K562 (cell line): ENCODE data around the gene GALNT16. TPM values are rescaled to one million over a fixed set of nuclear protein-coding genes. Genes with fewer than 3 reads are reported as not detected.

Experiments
- ATAC-seq: fragments of 200-7000 bp; cut with Tn5 transposase; 3 replicates; pipeline ENCODE4 v1.9.1; 2020; ENCODE audit warnings: moderate library complexity
- BruUV-seq: library from RNA; stranded (reverse); fragments of 400-500 nt; replicated peaks from 2 replicates; lab custom pipeline; 2021; lab: Mats Ljungman, UMichigan
- CTCF ChIA-PET: fragments of 300-600 bp; formaldehyde crosslinking; extraction: SDS; loops from one replicate; lab custom pipeline; 2021; ENCODE audit warnings: low intra/inter-chr PET ratio; lab: Yijun Ruan, JAX
- POLR2A ChIA-PET: fragments of 300-600, 350-650 bp; sonication (Branson Sonifier 250); formaldehyde crosslinking; extraction: SDS; loops from one replicate; lab custom pipeline; 2021; ENCODE audit warnings: antibody characterized with exemption, inconsistent platforms; lab: Yijun Ruan, JAX
- DNase-seq, 4 experiments: peaks; one replicate each; pipeline versions ENCODE4 v3.0.0 to v3.0.0-alpha.2; 2011 to 2018; ENCODE audit warnings: low spot score in 3 of 4, mixed read lengths in 3 of 4; ENCODE audit errors: extremely low read depth in 1 of 4
- FAIRE-seq: peaks from 2 replicates; lab custom pipeline; 2011; peaks lifted over from hg19 to GRCh38; lab: Jason Lieb, UNC
- H2AFZ ChIP-seq: 2 replicates; pipeline ENCODE4 v1.6.0; 2011; ENCODE audit warnings: low read depth, low read length, control low read depth, inconsistent platforms
- H3K27ac ChIP-seq: fragments of 200-600 bp; 3 replicates; pipeline ENCODE4 v1.8.0; 2011; ENCODE audit warnings: low read depth, mild to moderate bottlenecking, control low read depth, inconsistent platforms, low read length, moderate library complexity, mixed read lengths; ENCODE audit errors: extremely low read depth
- H3K27me3 ChIP-seq, 2 experiments: fragments of 300-600 bp in 1 of 2; 2 replicates in 1 of 2; 3 replicates in 1 of 2; pipeline versions ENCODE4 v1.6.0 to v1.8.0; 2011; ENCODE audit warnings: inconsistent platforms in 2 of 2, low read length in 2 of 2, mild to moderate bottlenecking in 1 of 2, mixed read lengths in 1 of 2, moderate library complexity in 1 of 2; ENCODE audit not compliant: control insufficient read depth in 2 of 2, insufficient read depth in 2 of 2
- H3K36me3 ChIP-seq: fragments of 300-600 bp; 3 replicates; pipeline ENCODE4 v1.8.0; 2011; ENCODE audit warnings: mild to moderate bottlenecking, low read length, inconsistent platforms; ENCODE audit not compliant: control insufficient read depth, insufficient read depth
- H3K4me1 ChIP-seq, 2 experiments: fragments of 200-600 bp in 1 of 2; replicated peaks in 1 of 2; 2 replicates in 1 of 2; 3 replicates in 1 of 2; pipeline versions ENCODE4 v1.5.1 to v1.8.0; 2011; ENCODE audit warnings: inconsistent platforms in 2 of 2, low read length in 2 of 2, mild to moderate bottlenecking in 1 of 2, mixed read lengths in 1 of 2, moderate library complexity in 1 of 2; ENCODE audit not compliant: control insufficient read depth in 2 of 2, insufficient read depth in 2 of 2
- H3K4me2 ChIP-seq: 2 replicates; pipeline ENCODE4 v1.6.1; 2011; ENCODE audit warnings: low read length, control low read depth, inconsistent platforms, mixed read lengths; ENCODE audit not compliant: insufficient read depth
- H3K4me3 ChIP-seq: fragments of 200-600 bp; sonication (generic), shearing (Covaris generic); 2 replicates; pipeline ENCODE4 v1.5.1; 2016; ENCODE audit warnings: control low read depth, inconsistent platforms
- H3K79me2 ChIP-seq: fragments of 200-600 bp; 3 replicates; pipeline ENCODE4 v1.8.0; 2011; ENCODE audit warnings: low read length, inconsistent platforms; ENCODE audit not compliant: control insufficient read depth, insufficient read depth
- H3K9ac ChIP-seq, 2 experiments: 2 replicates each; pipeline versions ENCODE4 v1.6.0 to v1.6.1; 2011; ENCODE audit warnings: low read depth in 2 of 2, low read length in 2 of 2, control low read depth in 1 of 2, inconsistent platforms in 1 of 2, mild to moderate bottlenecking in 1 of 2, mixed read lengths in 1 of 2; ENCODE audit not compliant: insufficient read depth in 1 of 2
- H3K9me1 ChIP-seq: one replicate; pipeline ENCODE4 v1.6.0; 2011; ENCODE audit warnings: inconsistent platforms, mild to moderate bottlenecking, low read length, moderate library complexity; ENCODE audit not compliant: control insufficient read depth, insufficient read depth
- H3K9me3 ChIP-seq: replicated peaks from 2 replicates; pipeline ENCODE4 v1.5.1; 2011; ENCODE audit warnings: low read depth, low read length, inconsistent platforms; ENCODE audit not compliant: control insufficient read depth, insufficient read depth
- H4K20me1 ChIP-seq: replicated peaks from 2 replicates; pipeline ENCODE4 v1.6.1; 2011; ENCODE audit warnings: low read length, inconsistent platforms, mixed read lengths; ENCODE audit not compliant: control insufficient read depth, insufficient read depth
- AFF4 ChIP-seq: sonication (generic); formaldehyde crosslinking; IDR thresholded peaks from 2 replicates; pipeline ENCODE4 v1.8.0; 2023; ENCODE audit warnings: mild to moderate bottlenecking, missing genetic modification reagents
- GABPA ChIP-seq: fragments of 200-800 bp; sonication (Bioruptor generic); conservative IDR thresholded peaks from 2 replicates; pipeline ENCODE4 v1.6.1; 2016; ENCODE audit warnings: low read depth, missing genetic modification characterization, missing compliant biosample characterization
- HDAC1 ChIP-seq, 2 experiments: fragments of 450-650 bp; IDR thresholded peaks; 2 replicates each; pipeline ENCODE4 v1.6.1; 2016 to 2017; ENCODE audit warnings: inconsistent platforms in 1 of 2, mild to moderate bottlenecking in 1 of 2, moderate library complexity in 1 of 2
- LARP7 ChIP-seq: fragments of 450-650 bp; IDR thresholded peaks from 2 replicates; pipeline ENCODE4 v1.6.1; 2016
- RFX1 ChIP-seq: fragments of 450-650 bp; IDR thresholded peaks from 2 replicates; pipeline ENCODE4 v1.6.1; 2016; ENCODE audit warnings: mild to moderate bottlenecking, moderate library complexity
- TFAP4 ChIP-seq: sonication (generic); formaldehyde crosslinking; IDR thresholded peaks from 2 replicates; pipeline ENCODE4 v1.8.0; 2022; ENCODE audit warnings: missing genetic modification reagents, mild to moderate bottlenecking, moderate library complexity, borderline replicate concordance
- TFE3 ChIP-seq: fragments of 450-650 bp; formaldehyde crosslinking; IDR thresholded peaks from 2 replicates; pipeline ENCODE4 v1.4.0; 2020; ENCODE audit warnings: mild to moderate bottlenecking, mixed read lengths
- ZNF589 ChIP-seq: fragments of 200-800 bp; sonication (Bioruptor generic); IDR thresholded peaks from 2 replicates; pipeline ENCODE4 v1.6.1; 2016; ENCODE audit warnings: low read depth, missing genetic modification characterization, missing compliant biosample characterization
- ZNF609 ChIP-seq: sonication (generic); formaldehyde crosslinking; IDR thresholded peaks from 2 replicates; pipeline ENCODE4 v1.8.1; 2023; ENCODE audit warnings: missing genetic modification reagents, mild to moderate bottlenecking, borderline replicate concordance
- ZNF717 ChIP-seq: fragments of 250-450 bp; sonication (Bioruptor Pico); IDR thresholded peaks from 2 replicates; pipeline ENCODE4 v1.5.0; 2021
- WGBS: fragments of 100-300 bp; shearing (Covaris generic); methylation state at CpG from one replicate; pipeline ENCODE4 v1.1.6; 2016; ENCODE audit warnings: low coverage, mixed read lengths; ENCODE audit not compliant: insufficient coverage; ENCODE audit errors: missing lambda C conversion rate; 5-methylcytosine and 5-hydroxymethylcytosine counted together
- in situ Hi-C: fragments of 300-500 bp; cut with MboI; formaldehyde crosslinking; loops from 4 replicates; pipeline ENCODE4 v1.15.0; 2018; ENCODE audit warnings: inconsistent platforms, mixed read lengths
- intact Hi-C: fragments of 100-400 bp; cut with micrococcal nuclease; formaldehyde crosslinking; loops from 2 replicates; pipeline ENCODE4 v1.14.2; 2022
- polyA plus RNA-seq, 8 experiments: library from polyadenylated mRNA; depleted of rRNA in 4 of 8; stranded (reverse) in 5 of 8; unstranded in 3 of 8; fragments of >200 nt; fragmentation: Nextera tagmentation in 2 of 8; fragmentation: Illumina TruSeq in 1 of 8; extraction: Ambion mirVana in 2 of 8; extraction: Trizol in 1 of 8; gene quantifications; 2 replicates each; pipeline versions ENCODE4 v1.2.1 to v1.2.3, GENCODE V29; 2011 to 2014; ENCODE audit warnings: inconsistent platforms in 1 of 8, missing spikeins in 1 of 8
- total RNA-seq, 7 experiments: library from RNA; depleted of rRNA in 6 of 7; stranded (reverse); fragments of >200 nt in 6 of 7; fragmentation: Illumina TruSeq in 2 of 7; extraction: Trizol in 2 of 7; gene quantifications; 2 replicates each; pipeline versions ENCODE4 v1.2.1 to v1.2.3, GENCODE V29; 2011 to 2021; ENCODE audit warnings: low replicate concordance in 1 of 7

Gene GALNT16
- total and polyA plus RNA-seq, 9 of the 15 experiments (the other 6 are each of a cell fraction or from before 2014, with no cell fraction given) = not detected

GRCh38 chr14:69398818-69399210 lies 138.9 kb downstream of the GALNT16 start:
- Histone ChIP-seq H3K9me3 (no peaks in the 10 kb centered on the region), H3K27ac (peak overlapping the region; percentile 95), H3K9me1 (no peaks in the 10 kb centered on the region), H3K9ac (peak overlapping the region; percentile 93 to 94), H3K36me3 (peaks cover 32% of the 10 kb centered on the region), H3K79me2 (peaks cover 97% of the 10 kb centered on the region), H3K27me3 (no peaks in the 10 kb centered on the region), H3K4me2 (peak overlapping the region; percentile 87), H4K20me1 (peaks cover 2% of the 10 kb centered on the region; the same call in 1 of the 2 replicates), H3K4me3 (peak overlapping the region; percentile 81), H2AFZ (peak overlapping the region; percentile 93), H3K4me1 (peaks cover 0 to 10% of the 10 kb centered on the region in 2 experiments; a peak in 4 of 5 replicates)
- intact Hi-C loops (loop anchor here (5.0 kb wide), 1 partner anchor 63 kb away; no protein-coding TSS in a partner anchor), in situ Hi-C loops (no loop called here)
- 0% methylated on average over 13 of the region's 18 CpGs for WGBS
- ChIA-PET POLR2A (interaction anchor here (0.6 to 2.4 kb wide), 10 partner anchors 10 to 223 kb away, joined by 3 to 13 read pairs (median 4); no protein-coding TSS in a partner anchor), CTCF (no interaction called here)
- FAIRE-seq (no peak), ATAC-seq (peak; percentile 35), DNase-seq (no peak)
- TSS peak; percentile 68 for BruUV-seq
- no peak for TF ChIP-seq ZNF609 (CRISPR knock-in tag)
- no peak for TF ChIP-seq ZNF717
- peak in 1 of 2 experiments; percentile 72; a peak in 2 of 4 replicates for TF ChIP-seq HDAC1 (IDR thresholded peaks at IDR 0.05)
- peak; percentile 9; the same call in 1 of the 2 replicates for TF ChIP-seq ZNF589 (CRISPR knock-in tag)
- TF ChIP-seq AFF4 (CRISPR knock-in tag) = 0 out of 2 replicates have a peak, but pooled peaks have one; percentile 6
- TF ChIP-seq TFE3 = no peak
- TF ChIP-seq TFAP4 (CRISPR knock-in tag) = peak; percentile 3; the same call in 1 of the 2 replicates
- TF ChIP-seq LARP7 = no peak
- peak; percentile 43; the same call in 1 of the 2 replicates for TF ChIP-seq RFX1
- TF ChIP-seq GABPA = 0 out of 2 replicates have a peak, but pooled peaks have one; percentile 63
